ENCODE data around the gene EIF2AK2. TPM values are rescaled to one million over a fixed set of nuclear protein-coding genes. Genes with fewer than 3 reads are reported as not detected.

The EIF2AK2 gene
- total RNA-seq, 4 donors from 2014 or later: 19.1 to 46.8 (median 22.5) TPM

- ATAC-seq (ENCODE audit: low FRiP score) (no peak), DNase-seq (ENCODE audit: low spot score) (no peak)
- TF ChIP-seq CTCF (IDR thresholded peaks at IDR 0.05): no peak
Measured at GRCh38 chr2:37149626-37150322, 7.0 kb downstream of the EIF2AK2 start.

DNA sequence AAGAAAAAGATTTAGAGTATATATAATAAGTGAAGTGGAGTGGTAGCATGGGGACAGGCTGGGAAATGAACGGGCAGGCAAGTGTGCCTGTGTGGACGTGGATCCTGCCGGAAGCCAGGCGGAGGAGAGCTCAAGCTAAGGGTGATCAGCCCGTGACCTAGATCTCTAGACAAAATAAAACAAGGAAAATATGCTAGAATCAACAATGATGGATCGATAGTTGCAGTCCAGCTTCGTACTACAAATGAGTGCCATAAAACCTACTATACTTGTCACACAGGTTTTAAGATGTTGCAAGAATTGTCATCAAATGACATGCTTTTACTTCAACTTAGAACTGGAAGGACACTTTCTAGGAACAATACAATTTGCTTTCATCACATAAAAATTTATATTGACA is 8.5 kb downstream of the EIF2AK2 start:
- no peak for DNase-seq (ENCODE audit: low spot score)
- no peak for ATAC-seq (ENCODE audit: low FRiP score)
- no peak for TF ChIP-seq CTCF (IDR thresholded peaks at IDR 0.05)

- ATAC-seq (ENCODE audit: low FRiP score) (no peak), DNase-seq (ENCODE audit: low spot score) (no peak)
- TF ChIP-seq CTCF (IDR thresholded peaks at IDR 0.05): no peak
Measured at GRCh38 chr2:37146062-37146461, 10.7 kb downstream of the EIF2AK2 start.

GRCh38 chr2:37143974-37144373 is 12.8 kb downstream of the EIF2AK2 start:
- no peak for TF ChIP-seq CTCF (IDR thresholded peaks at IDR 0.05)
- DNase-seq (ENCODE audit: low spot score): no peak
- no peak for ATAC-seq (ENCODE audit: low FRiP score)

DNA sequence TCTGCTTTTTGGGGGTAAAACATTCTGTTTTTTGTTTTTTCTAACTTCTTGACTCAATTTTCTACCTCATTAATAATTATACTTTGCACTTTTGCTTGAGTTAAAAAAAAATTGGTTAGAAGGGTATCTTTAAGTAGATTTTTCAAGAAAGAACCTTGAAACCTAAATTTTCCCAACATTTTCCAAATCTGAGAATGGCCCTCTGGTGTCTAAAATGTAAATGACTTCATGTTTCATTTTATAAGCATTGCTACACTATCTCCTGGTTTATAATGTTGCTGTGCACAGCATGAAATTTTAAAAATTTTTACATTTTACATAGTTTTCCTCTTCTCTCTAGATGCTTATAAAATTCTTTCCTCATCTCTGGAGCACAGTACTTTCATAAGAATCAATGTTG is 14.2 kb downstream of the EIF2AK2 start:
- no peak for ATAC-seq (ENCODE audit: low FRiP score)
- TF ChIP-seq CTCF (IDR thresholded peaks at IDR 0.05): no peak
- no peak for DNase-seq (ENCODE audit: low spot score)

GRCh38 chr2:37132914-37133313 is 23.9 kb downstream of the EIF2AK2 start:
- DNase-seq (ENCODE audit: low spot score) (no peak), ATAC-seq (ENCODE audit: low FRiP score) (no peak)
- TF ChIP-seq CTCF (IDR thresholded peaks at IDR 0.05): no peak

DNA sequence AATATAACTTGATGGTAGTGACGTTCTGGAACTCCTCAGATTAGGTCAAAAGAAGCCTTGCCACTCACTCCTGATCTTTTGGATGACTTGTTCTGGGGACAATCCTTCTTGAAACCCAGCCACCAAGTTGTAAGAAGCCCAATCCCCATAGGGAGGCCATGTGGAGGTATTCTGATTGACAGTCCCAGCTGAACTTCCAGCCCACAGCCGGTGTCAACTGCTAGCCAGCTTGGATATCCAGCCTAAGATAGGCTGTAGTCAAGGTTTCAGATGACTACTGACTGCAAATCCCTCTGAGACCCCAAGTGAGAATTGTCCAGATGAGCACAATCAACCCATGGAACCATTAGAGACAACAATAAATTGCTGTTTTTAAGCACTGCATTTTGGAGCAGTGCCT is 31.4 kb downstream of the EIF2AK2 start:
- no peak for DNase-seq (ENCODE audit: low spot score)
- no peak for TF ChIP-seq CTCF (IDR thresholded peaks at IDR 0.05)
- no peak for ATAC-seq (ENCODE audit: low FRiP score)

Measured in omental fat pad (tissue), 4 donors.